CD14-positive monocyte (primary cell): ENCODE measurements around the gene PRDM13. TPM values are rescaled to one million over a fixed set of nuclear protein-coding genes. Genes with fewer than 3 reads are reported as not detected.
A peak's percentile ranks its signal among the peaks of the same experiment; 100 is the strongest.
"Not testable (repeated sequence)": the region's sequence is repeated elsewhere in the genome, so short reads cannot be mapped to it uniquely, and the experiment has no call there.

Experiments
- DNase-seq, 3 donors: peaks; one replicate each; pipeline ENCODE4 v3.0.0-alpha.2; 2011 to 2022
- H2AFZ ChIP-seq: 2 replicates; pipeline ENCODE4 v1.6.0; 2012; ENCODE audit warnings: mild to moderate bottlenecking, low read depth, low read length, inconsistent platforms; ENCODE audit not compliant: insufficient read depth, poor library complexity, severe bottlenecking
- H3K27ac ChIP-seq, 2 donors: 1 replicate in 1 of 2; 2 replicates in 1 of 2; pipeline ENCODE4 v1.5.1; 2012 to 2013; ENCODE audit warnings: low read length in 2 of 2, control low read depth in 1 of 2, inconsistent platforms in 1 of 2, low read depth in 1 of 2, mild to moderate bottlenecking in 1 of 2
- H3K27me3 ChIP-seq, 2 donors: one replicate each; pipeline versions ENCODE4 v1.6.0 to v1.6.1; 2011 to 2013; ENCODE audit warnings: low read length in 2 of 2; ENCODE audit not compliant: control insufficient read depth in 2 of 2, insufficient read depth in 2 of 2
- H3K36me3 ChIP-seq, 2 donors: replicated peaks in 1 of 2; 1 replicate in 1 of 2; 2 replicates in 1 of 2; pipeline versions ENCODE4 v1.5.1 to v1.6.1; 2012 to 2013; ENCODE audit warnings: low read length in 2 of 2, control low read depth in 1 of 2, inconsistent platforms in 1 of 2, mild to moderate bottlenecking in 1 of 2; ENCODE audit not compliant: insufficient read depth in 2 of 2, control insufficient read depth in 1 of 2
- H3K4me1 ChIP-seq, 2 donors: 1 replicate in 1 of 2; 2 replicates in 1 of 2; pipeline versions ENCODE4 v1.5.1 to v1.6.1; 2012 to 2013; ENCODE audit warnings: low read length in 2 of 2, control low read depth in 1 of 2, inconsistent platforms in 1 of 2, mild to moderate bottlenecking in 1 of 2, moderate library complexity in 1 of 2; ENCODE audit not compliant: insufficient read depth in 2 of 2, control insufficient read depth in 1 of 2
- H3K4me2 ChIP-seq: replicated peaks from 2 replicates; pipeline ENCODE3; 2012; ENCODE audit warnings: low read length, moderate library complexity, mild to moderate bottlenecking; ENCODE audit not compliant: poor library complexity, severe bottlenecking; ENCODE audit errors: extremely low read depth
- H3K4me3 ChIP-seq, 3 experiments: fragments of 200-600 bp in 1 of 3; sonication (generic) in 1 of 3; replicated peaks in 1 of 3; 1 replicate in 2 of 3; 2 replicates in 1 of 3; pipeline ENCODE4 v1.5.1; 2011 to 2013; ENCODE audit warnings: low read length in 3 of 3, mild to moderate bottlenecking in 3 of 3, control low read depth in 2 of 3, low read depth in 2 of 3, inconsistent platforms in 1 of 3, moderate library complexity in 1 of 3
- H3K79me2 ChIP-seq: 2 replicates; pipeline ENCODE4 v1.6.0; 2012; ENCODE audit warnings: mild to moderate bottlenecking, control low read depth, inconsistent platforms, low read length, moderate library complexity; ENCODE audit not compliant: insufficient read depth
- H3K9ac ChIP-seq: 2 replicates; pipeline ENCODE4 v1.6.0; 2017; ENCODE audit warnings: low read length, mild to moderate bottlenecking; ENCODE audit not compliant: insufficient read depth, poor library complexity, severe bottlenecking
- H3K9me3 ChIP-seq, 2 donors: replicated peaks in 1 of 2; 1 replicate in 1 of 2; 2 replicates in 1 of 2; pipeline versions ENCODE4 v1.5.1 to v1.6.1; 2012 to 2013; ENCODE audit warnings: low read length in 2 of 2, control low read depth in 1 of 2; ENCODE audit not compliant: control insufficient read depth in 1 of 2, insufficient read depth in 1 of 2
- H4K20me1 ChIP-seq: 2 replicates; pipeline ENCODE4 v1.6.0; 2012; ENCODE audit warnings: mild to moderate bottlenecking, low read length, control low read depth, moderate library complexity; ENCODE audit not compliant: insufficient read depth
- H3K27ac Mint-ChIP-seq, 7 donors: one replicate each; pipeline ENCODE4 v1.8.0; 2020; ENCODE audit warnings: mild to moderate bottlenecking in 7 of 7, mixed read lengths in 7 of 7, moderate library complexity in 6 of 7, inconsistent platforms in 2 of 7
- H3K27me3 Mint-ChIP-seq, 3 donors: one replicate each; pipeline ENCODE4 v1.8.0; 2021 to 2022; ENCODE audit warnings: low read depth in 3 of 3, mild to moderate bottlenecking in 3 of 3, mixed read lengths in 3 of 3, moderate library complexity in 3 of 3, inconsistent platforms in 1 of 3
- H3K36me3 Mint-ChIP-seq, 2 donors: one replicate each; pipeline ENCODE4 v1.8.0; 2020; ENCODE audit warnings: mixed read lengths in 2 of 2, inconsistent platforms in 1 of 2, mild to moderate bottlenecking in 1 of 2
- H3K4me1 Mint-ChIP-seq: one replicate; pipeline ENCODE4 v1.8.0; 2020; ENCODE audit warnings: mild to moderate bottlenecking, mixed read lengths
- H3K4me3 Mint-ChIP-seq, 2 donors: one replicate each; pipeline ENCODE4 v1.8.0; 2020; ENCODE audit warnings: mild to moderate bottlenecking in 2 of 2, mixed read lengths in 2 of 2, moderate library complexity in 1 of 2
- H3K9me3 Mint-ChIP-seq, 7 donors: one replicate each; pipeline ENCODE4 v1.8.0; 2020 to 2022; ENCODE audit warnings: mixed read lengths in 7 of 7, mild to moderate bottlenecking in 6 of 7, moderate library complexity in 6 of 7, inconsistent platforms in 2 of 7
- CTCF ChIP-seq: fragments of 200-600 bp; IDR thresholded peaks from one replicate; pipeline ENCODE4 v1.8.0; 2022; ENCODE audit warnings: antibody characterized with exemption, mild to moderate bottlenecking
- WGBS: methylation state at CpG from one replicate; pipeline ENCODE4 v1.1.5; 2013; ENCODE audit warnings: missing lambda C conversion rate; ENCODE audit not compliant: insufficient coverage; 5-methylcytosine and 5-hydroxymethylcytosine counted together
- intact Hi-C, 2 donors: fragments of 100-400 bp; cut with micrococcal nuclease; formaldehyde crosslinking; loops; one replicate each; pipeline versions ENCODE4 v1.15.0 to v1.15.1; 2023
- polyA plus RNA-seq, 3 donors: library from polyadenylated mRNA; depleted of rRNA in 1 of 3; unstranded in 2 of 3; stranded (reverse) in 1 of 3; fragments of 300-500 nt in 2 of 3; fragments of >200 nt in 1 of 3; fragmentation: Illumina TruSeq in 2 of 3; gene quantifications; 1 replicate in 2 of 3; 2 replicates in 1 of 3; pipeline ENCODE4 v1.2.3, GENCODE V29; 2012 to 2021

PRDM13 gene
- polyA plus RNA-seq, 3 donors = not detected

- TF ChIP-seq CTCF = no peak
- H3K36me3 Mint-ChIP-seq = peaks cover 0 to 11% of the 10 kb centered on the region in 2 donors
- Histone ChIP-seq H3K27me3 (peaks cover 87 to 91% of the 10 kb centered on the region in 2 donors), H4K20me1 (no peaks in the 10 kb centered on the region), H3K9ac (no peak overlapping the region), H3K27ac (no peak overlapping the region), H3K4me3 (no peak overlapping the region), H3K9me3 (peaks cover 10 to 42% of the 10 kb centered on the region in 2 donors), H2AFZ (no peak overlapping the region), H3K4me1 (peaks cover 6% of the 10 kb centered on the region in 2 donors), H3K4me2 (no peak overlapping the region), H3K79me2 (no peaks in the 10 kb centered on the region), H3K36me3 (no peaks in the 10 kb centered on the region)
- peak overlapping the region in 1 of 2 donors; percentile 79 for H3K4me3 Mint-ChIP-seq
- peaks cover 5 to 25% (median 21%) of the 10 kb centered on the region in 7 donors for H3K9me3 Mint-ChIP-seq
- intact Hi-C loops = no loop called here
- no peak for DNase-seq
- WGBS = no CpG with 5 or more reads among the region's 5 CpGs
- H3K27me3 Mint-ChIP-seq = peaks cover 84 to 96% (median 86%) of the 10 kb centered on the region in 3 donors
- peaks cover 9% of the 10 kb centered on the region for H3K4me1 Mint-ChIP-seq
- no peak overlapping the region for H3K27ac Mint-ChIP-seq
Observed at GRCh38 chr6:99619409-99619762, 12.8 kb downstream of the PRDM13 start.

GRCh38 chr6:99622044-99622443, 15.4 kb downstream of the PRDM13 start:
- WGBS = 80% methylated on average over 1 of the region's 2 CpGs
- H3K4me2 ChIP-seq, DNase-seq, H3K36me3 ChIP-seq, H3K36me3 Mint-ChIP-seq, H3K79me2 ChIP-seq, H4K20me1 ChIP-seq, H3K4me3 ChIP-seq, H3K27ac Mint-ChIP-seq, H3K4me1 ChIP-seq, intact Hi-C loops, H3K4me1 Mint-ChIP-seq, H2AFZ ChIP-seq, H3K27ac ChIP-seq, H3K9ac ChIP-seq: not testable (repeated sequence)
- peaks cover 60 to 87% (median 65%) of the 10 kb centered on the region in 3 donors for H3K27me3 Mint-ChIP-seq
- Histone ChIP-seq H3K9me3 (peaks cover 10 to 25% of the 10 kb centered on the region in 2 donors), H3K27me3 (peaks cover 60 to 67% of the 10 kb centered on the region in 2 donors)
- H3K9me3 Mint-ChIP-seq = peaks cover 5 to 19% (median 16%) of the 10 kb centered on the region in 7 donors
- peak overlapping the region in 1 of 2 donors; percentile 7 for H3K4me3 Mint-ChIP-seq
